Omental fat pad (tissue), 4 donors: ENCODE results near the gene PRR33. TPM values are rescaled to one million over a fixed set of nuclear protein-coding genes. Genes with fewer than 3 reads are reported as not detected.
"Not testable (repeated sequence)": the region's sequence is repeated elsewhere in the genome, so short reads cannot be mapped to it uniquely, and the experiment has no call there.

ENCODE experiments used
- ATAC-seq: fragments of 150-250 bp; one replicate; pipeline ENCODE4 v1.9.1; 2016; ENCODE audit warnings: mild to moderate bottlenecking, moderate library complexity; ENCODE audit not compliant: low FRiP score
- DNase-seq: peaks from one replicate; pipeline ENCODE4 v3.0.0-alpha.2; 2019; ENCODE audit warnings: low spot score
- CTCF ChIP-seq, 3 donors: fragments of 450-650 bp; IDR thresholded peaks; one replicate each; pipeline ENCODE4 v1.5.1; 2016 to 2017; ENCODE audit warnings: antibody characterized with exemption in 3 of 3, mild to moderate bottlenecking in 3 of 3, moderate library complexity in 2 of 3
- total RNA-seq, 4 donors: library from RNA; depleted of rRNA; stranded (reverse); fragments of >200 nt; gene quantifications; one replicate each; pipeline ENCODE4 v1.1.0, GENCODE V29; 2016

PRR33 gene
- total RNA-seq, 4 donors from 2014 or later: not detected

- DNase-seq (no peak), ATAC-seq (no peak)
- TF ChIP-seq CTCF (IDR thresholded peaks at IDR 0.05): no peak
Observed at GRCh38 chr11:1890856-1891830, 552 bp downstream of the PRR33 start.

- ATAC-seq (no peak), DNase-seq (no peak)
- no peak for TF ChIP-seq CTCF (IDR thresholded peaks at IDR 0.05)
Observed at GRCh38 chr11:1889941-1890855, 1.5 kb downstream of the PRR33 start.

GRCh38 chr11:1889224-1889930 is 2.3 kb downstream of the PRR33 start:
- no peak for TF ChIP-seq CTCF (IDR thresholded peaks at IDR 0.05)
- ATAC-seq: no peak
- DNase-seq: no peak

GRCh38 chr11:1888811-1889210 is 2.9 kb downstream of the PRR33 start:
- no peak for TF ChIP-seq CTCF (IDR thresholded peaks at IDR 0.05)
- ATAC-seq (no peak), DNase-seq (no peak)

- TF ChIP-seq CTCF (IDR thresholded peaks at IDR 0.05): no peak
- ATAC-seq (no peak), DNase-seq (no peak)
Observed at GRCh38 chr11:1888347-1888753, 3.3 kb downstream of the PRR33 start.

GRCh38 chr11:1887451-1888346 is 4.0 kb downstream of the PRR33 start:
- DNase-seq (no peak), ATAC-seq (no peak)
- no peak for TF ChIP-seq CTCF (IDR thresholded peaks at IDR 0.05)

GRCh38 chr11:1886551-1886950 is 5.1 kb downstream of the PRR33 start:
- DNase-seq, ATAC-seq: not testable (repeated sequence)
